Trophoblast cell (in vitro differentiated cells and primary cell): Measurements from ENCODE around the gene ELSPBP1.

ENCODE experiments used
- DNase-seq, 2 donors: peaks; one replicate each; pipeline ENCODE4 v3.0.0-alpha.2; 2016
- H2AFZ ChIP-seq: 2 replicates; pipeline ENCODE4 v1.6.1; 2013; ENCODE audit warnings: low read length, moderate library complexity, mild to moderate bottlenecking; ENCODE audit not compliant: insufficient read depth, poor library complexity
- H2AK5ac ChIP-seq: 2 replicates; pipeline ENCODE4 v1.6.1; 2013; ENCODE audit warnings: mild to moderate bottlenecking, low read length
- H2BK120ac ChIP-seq: 2 replicates; pipeline ENCODE4 v1.6.1; 2013; ENCODE audit warnings: low read length, mild to moderate bottlenecking, moderate library complexity; ENCODE audit not compliant: insufficient read depth, poor library complexity
- H2BK12ac ChIP-seq: 2 replicates; pipeline ENCODE4 v1.6.1; 2013; ENCODE audit warnings: mild to moderate bottlenecking, low read length, moderate library complexity
- H2BK5ac ChIP-seq: 2 replicates; pipeline ENCODE4 v1.6.1; 2013; ENCODE audit warnings: low read length, low read depth, moderate library complexity, mild to moderate bottlenecking; ENCODE audit not compliant: poor library complexity
- H3K14ac ChIP-seq: 2 replicates; pipeline ENCODE4 v1.6.1; 2013; ENCODE audit warnings: mild to moderate bottlenecking, low read length
- H3K18ac ChIP-seq: 2 replicates; pipeline ENCODE4 v1.6.1; 2013; ENCODE audit warnings: mild to moderate bottlenecking, low read length
- H3K23ac ChIP-seq: 2 replicates; pipeline ENCODE4 v1.6.1; 2013; ENCODE audit warnings: low read length
- H3K27ac ChIP-seq: 2 replicates; pipeline ENCODE4 v1.5.1; 2013; ENCODE audit warnings: low read depth, mild to moderate bottlenecking, inconsistent platforms, low read length, moderate library complexity
- H3K27me3 ChIP-seq: 2 replicates; pipeline ENCODE4 v1.6.1; 2013; ENCODE audit warnings: inconsistent platforms, mild to moderate bottlenecking, low read length, moderate library complexity; ENCODE audit not compliant: insufficient read depth
- H3K36me3 ChIP-seq, 2 experiments: 1 replicate in 1 of 2; 2 replicates in 1 of 2; pipeline ENCODE4 v1.6.1; 2013; ENCODE audit warnings: low read length in 2 of 2, mild to moderate bottlenecking in 2 of 2, moderate library complexity in 1 of 2; ENCODE audit not compliant: insufficient read depth in 2 of 2, control insufficient read depth in 1 of 2
- H3K4ac ChIP-seq: 2 replicates; pipeline ENCODE4 v1.6.1; 2013; ENCODE audit warnings: low read depth, mild to moderate bottlenecking, low read length, moderate library complexity
- H3K4me1 ChIP-seq, 2 experiments: 1 replicate in 1 of 2; 2 replicates in 1 of 2; pipeline ENCODE4 v1.6.1; 2013; ENCODE audit warnings: low read length in 2 of 2, mild to moderate bottlenecking in 2 of 2, moderate library complexity in 1 of 2; ENCODE audit not compliant: insufficient read depth in 2 of 2, control insufficient read depth in 1 of 2
- H3K4me2 ChIP-seq: 2 replicates; pipeline ENCODE4 v1.6.1; 2013; ENCODE audit warnings: inconsistent platforms, mild to moderate bottlenecking, low read length, moderate library complexity
- H3K4me3 ChIP-seq: 2 replicates; pipeline ENCODE4 v1.5.1; 2013; ENCODE audit warnings: mild to moderate bottlenecking, low read depth, low read length, inconsistent platforms
- H3K79me1 ChIP-seq: one replicate; pipeline ENCODE4 v1.6.1; 2013; ENCODE audit warnings: low read length
- H3K79me2 ChIP-seq: 2 replicates; pipeline ENCODE4 v1.6.1; 2013; ENCODE audit warnings: low read length, mild to moderate bottlenecking; ENCODE audit not compliant: control insufficient read depth, insufficient read depth, poor library complexity
- H3K9ac ChIP-seq: 2 replicates; pipeline ENCODE4 v1.6.1; 2013; ENCODE audit warnings: mild to moderate bottlenecking, low read length
- H3K9me3 ChIP-seq: 2 replicates; pipeline ENCODE4 v1.6.1; 2013; ENCODE audit warnings: low read depth, mild to moderate bottlenecking, control low read depth, inconsistent platforms, low read length; ENCODE audit not compliant: insufficient read depth
- H4K12ac ChIP-seq: 2 replicates; pipeline ENCODE4 v1.6.1; 2013; ENCODE audit warnings: low read depth, mild to moderate bottlenecking, low read length, moderate library complexity
- H4K8ac ChIP-seq: 2 replicates; pipeline ENCODE4 v1.6.1; 2013; ENCODE audit warnings: low read depth, mild to moderate bottlenecking, low read length, moderate library complexity
- H4K91ac ChIP-seq: one replicate; pipeline ENCODE4 v1.6.1; 2013; ENCODE audit warnings: low read depth, mild to moderate bottlenecking, low read length, moderate library complexity
- WGBS: extraction: QIAGEN DNeasy Blood & Tissue Kit; methylation state at CpG from one replicate; pipeline ENCODE4 v1.1.7; 2013; ENCODE audit warnings: missing lambda C conversion rate; ENCODE audit not compliant: insufficient read length, insufficient coverage; ENCODE audit errors: extremely low coverage; 5-methylcytosine and 5-hydroxymethylcytosine counted together

The ELSPBP1 gene

GRCh38 chr19:48025480-48025879, 31.0 kb downstream of the ELSPBP1 start:
- Histone ChIP-seq H3K4me3 (no peak overlapping the region), H3K79me2 (no peaks in the 10 kb centered on the region), H3K9ac (no peak overlapping the region), H3K79me1 (no peaks in the 10 kb centered on the region), H2AFZ (no peak overlapping the region), H3K4me1 (no peaks in the 10 kb centered on the region), H3K18ac (no peak overlapping the region), H3K4me2 (no peak overlapping the region), H2AK5ac (no peak overlapping the region), H3K4ac (no peak overlapping the region), H3K36me3 (no peaks in the 10 kb centered on the region), H3K9me3 (no peaks in the 10 kb centered on the region), H2BK12ac (no peak overlapping the region), H4K12ac (no peak overlapping the region), H4K91ac (no peak overlapping the region), H3K23ac (no peak overlapping the region), H2BK120ac (no peak overlapping the region), H2BK5ac (no peak overlapping the region), H3K27me3 (no peaks in the 10 kb centered on the region), H4K8ac (no peak overlapping the region), H3K14ac (no peak overlapping the region), H3K27ac (no peak overlapping the region)
- no peak for DNase-seq
- 100% methylated on average over 2 of the region's 3 CpGs for WGBS

DNA sequence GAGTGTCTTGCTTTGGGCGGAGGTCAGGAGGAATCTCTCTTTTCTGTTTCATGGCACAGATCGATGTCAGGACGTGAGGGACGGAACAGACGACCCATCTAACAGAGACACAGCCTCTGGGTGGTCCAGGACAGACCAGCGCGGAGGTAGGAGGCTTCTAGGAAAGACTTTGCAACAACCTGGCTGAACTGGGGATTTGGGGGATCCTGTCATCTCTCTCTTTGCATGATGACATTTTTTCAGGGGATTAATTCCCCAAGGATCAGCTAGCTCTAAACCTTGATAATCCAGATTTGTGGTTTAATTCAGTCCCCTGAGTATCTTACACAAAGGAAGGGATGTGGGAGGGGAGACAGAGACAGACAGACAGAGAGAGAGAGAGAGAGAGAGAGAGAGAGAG, 35.0 kb downstream of the ELSPBP1 start:
- no peaks in the 10 kb centered on the region for H3K27me3 ChIP-seq
- no peak overlapping the region for H3K4me2 ChIP-seq
- H3K4me3 ChIP-seq, result no peak overlapping the region
- H2AFZ ChIP-seq, result no peak overlapping the region
- H3K36me3 ChIP-seq, result no peaks in the 10 kb centered on the region
- no peak overlapping the region for H3K4ac ChIP-seq
- no peak overlapping the region for H3K18ac ChIP-seq
- H2BK12ac ChIP-seq, result no peak overlapping the region
- H4K8ac ChIP-seq, result no peak overlapping the region
- WGBS, result no CpG with 5 or more reads among the region's 7 CpGs
- no peak overlapping the region for H3K27ac ChIP-seq
- H2BK120ac ChIP-seq, result no peak overlapping the region
- H3K79me2 ChIP-seq, result no peaks in the 10 kb centered on the region
- no peaks in the 10 kb centered on the region for H3K79me1 ChIP-seq
- no peak overlapping the region for H3K9ac ChIP-seq
- no peak overlapping the region for H3K23ac ChIP-seq
- H4K12ac ChIP-seq, result no peak overlapping the region
- no peak overlapping the region for H2AK5ac ChIP-seq
- H3K9me3 ChIP-seq, result no peaks in the 10 kb centered on the region
- H3K4me1 ChIP-seq, result no peaks in the 10 kb centered on the region
- no peak for DNase-seq
- no peak overlapping the region for H2BK5ac ChIP-seq
- H4K91ac ChIP-seq, result no peak overlapping the region
- no peak overlapping the region for H3K14ac ChIP-seq

GRCh38 chr19:48030073-48030472, 35.6 kb downstream of the ELSPBP1 start:
- H3K27ac ChIP-seq, result no peak overlapping the region
- no peak for DNase-seq
- H4K91ac ChIP-seq, result no peak overlapping the region
- no peak overlapping the region for H2BK12ac ChIP-seq
- no peak overlapping the region for H3K4ac ChIP-seq
- H3K23ac ChIP-seq, result no peak overlapping the region
- no peak overlapping the region for H4K8ac ChIP-seq
- no peak overlapping the region for H2AK5ac ChIP-seq
- H2BK5ac ChIP-seq, result no peak overlapping the region
- H3K79me1 ChIP-seq, result no peaks in the 10 kb centered on the region
- H3K4me1 ChIP-seq, result no peaks in the 10 kb centered on the region
- H3K4me3 ChIP-seq, result no peak overlapping the region
- H3K36me3 ChIP-seq, result no peaks in the 10 kb centered on the region
- no peaks in the 10 kb centered on the region for H3K9me3 ChIP-seq
- H3K4me2 ChIP-seq, result no peak overlapping the region
- no peak overlapping the region for H3K9ac ChIP-seq
- no peaks in the 10 kb centered on the region for H3K79me2 ChIP-seq
- H2BK120ac ChIP-seq, result no peak overlapping the region
- no CpG with 5 or more reads among the region's 10 CpGs for WGBS
- no peak overlapping the region for H3K18ac ChIP-seq
- H4K12ac ChIP-seq, result no peak overlapping the region
- H3K27me3 ChIP-seq, result no peaks in the 10 kb centered on the region
- no peak overlapping the region for H2AFZ ChIP-seq
- H3K14ac ChIP-seq, result no peak overlapping the region

DNA sequence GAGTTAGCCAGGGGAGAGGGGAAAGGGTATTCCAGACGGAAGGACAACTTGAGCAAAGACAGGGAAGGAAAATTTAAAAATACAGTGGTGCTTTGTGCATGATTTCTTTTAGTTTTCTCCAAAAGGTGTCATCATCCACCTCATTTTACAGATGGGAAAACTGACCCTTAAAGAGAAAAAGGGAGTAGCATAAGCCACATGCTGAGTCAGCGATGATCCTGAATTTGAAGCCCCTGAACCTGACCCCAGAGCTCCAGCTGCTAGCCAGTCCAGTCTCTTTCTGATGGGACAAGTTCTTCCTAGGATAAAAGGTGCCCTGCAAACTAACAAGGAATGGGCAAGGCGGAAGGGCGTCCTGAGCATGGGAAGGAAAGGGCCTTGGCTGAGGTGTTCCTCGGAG, 39.2 kb downstream of the ELSPBP1 start:
- Histone ChIP-seq H3K4me2 (no peak overlapping the region), H3K4me3 (no peak overlapping the region), H3K4me1 (no peaks in the 10 kb centered on the region), H3K4ac (no peak overlapping the region), H4K12ac (no peak overlapping the region), H3K27me3 (no peaks in the 10 kb centered on the region), H3K27ac (no peak overlapping the region), H4K8ac (no peak overlapping the region), H2AFZ (no peak overlapping the region), H3K79me1 (no peaks in the 10 kb centered on the region), H4K91ac (no peak overlapping the region), H2AK5ac (no peak overlapping the region), H3K9ac (no peak overlapping the region), H3K9me3 (no peaks in the 10 kb centered on the region), H2BK5ac (no peak overlapping the region), H3K79me2 (no peaks in the 10 kb centered on the region), H2BK120ac (no peak overlapping the region), H2BK12ac (no peak overlapping the region), H3K14ac (no peak overlapping the region), H3K36me3 (no peaks in the 10 kb centered on the region), H3K18ac (no peak overlapping the region), H3K23ac (no peak overlapping the region)
- WGBS, result no CpG with 5 or more reads among the region's 5 CpGs
- DNase-seq, result no peak
